Stomach (tissue), 9 donors: Measurements from ENCODE around the gene EXOC4. TPM values are rescaled to one million over a fixed set of nuclear protein-coding genes. Genes with fewer than 3 reads are reported as not detected.
"Not testable (repeated sequence)": the region's sequence is repeated elsewhere in the genome, so short reads cannot be mapped to it uniquely, and the experiment has no call there.

Experiments used
- DNase-seq, 2 donors: peaks; one replicate each; pipeline versions ENCODE4 v3.0.0 to v3.0.0-alpha.2; 2013 to 2019
- H3K27ac ChIP-seq, 5 donors: fragments of 200-600 bp in 4 of 5; sonication (generic) in 4 of 5; one replicate each; pipeline ENCODE4 v1.5.1; 2013 to 2019; ENCODE audit warnings: mild to moderate bottlenecking in 1 of 5, moderate library complexity in 1 of 5
- H3K27me3 ChIP-seq, 3 donors: fragments of 200-600 bp; sonication (generic); one replicate each; pipeline ENCODE4 v1.5.1; 2017 to 2019; ENCODE audit warnings: mixed run types in 1 of 3
- H3K36me3 ChIP-seq, 4 donors: fragments of 200-600 bp; sonication (generic); 1 replicate in 3 of 4; 2 replicates in 1 of 4; pipeline ENCODE4 v1.5.1; 2016 to 2019
- H3K4me1 ChIP-seq, 4 donors: fragments of 200-600 bp; sonication (generic); one replicate each; pipeline ENCODE4 v1.5.1; 2016 to 2019
- H3K4me3 ChIP-seq, 4 donors: fragments of 200-600 bp; sonication (generic) in 3 of 4; one replicate each; pipeline ENCODE4 v1.5.1; 2016 to 2019; ENCODE audit warnings: mild to moderate bottlenecking in 1 of 4
- H3K9me3 ChIP-seq, 4 donors: fragments of 200-600 bp; sonication (generic); one replicate each; pipeline ENCODE4 v1.5.1; 2016 to 2019
- EP300 ChIP-seq: sonication (generic); formaldehyde crosslinking; IDR thresholded peaks from one replicate; pipeline ENCODE4 v1.6.1; 2017; ENCODE audit warnings: antibody characterized with exemption
- POLR2A ChIP-seq, 4 donors: fragments of 450-650 bp; IDR thresholded peaks; one replicate each; pipeline ENCODE4 v1.6.1; 2016; ENCODE audit warnings: antibody characterized with exemption in 4 of 4, control low read depth in 2 of 4, mild to moderate bottlenecking in 1 of 4, moderate library complexity in 1 of 4
- POLR2AphosphoS5 ChIP-seq, 3 donors: sonication (generic); formaldehyde crosslinking; IDR thresholded peaks; one replicate each; pipeline ENCODE4 v1.6.1; 2016; ENCODE audit warnings: antibody characterized with exemption in 3 of 3
- WGBS, 5 donors: extraction: QIAGEN DNeasy Blood & Tissue Kit in 3 of 5; methylation state at CpG; one replicate each; pipeline versions ENCODE4 v1.1.5 to v1.1.7; 2013 to 2018; 5-methylcytosine and 5-hydroxymethylcytosine counted together
- intact Hi-C: fragments of 100-400 bp; cut with DNase I; formaldehyde crosslinking; loops from one replicate; pipeline ENCODE4 v1.15.1; 2023; ENCODE audit warnings: low total_unique reads
- polyA plus RNA-seq, 3 donors: library from polyadenylated mRNA; stranded (reverse); fragments of 200-250 nt; gene quantifications; one replicate each; pipeline ENCODE4 v1.2.3, GENCODE V29; 2013
- total RNA-seq, 5 donors: library from RNA; depleted of rRNA; stranded (reverse); fragments of >200 nt; gene quantifications; one replicate each; pipeline versions ENCODE4 v1.1.0 to v1.2.3, GENCODE V29; 2014 to 2016
- TF ChIP-seq, protein P1 (sequence below), 7 experiments: fragments of 450-650 bp in 4 of 7; fragments of 200-600 bp in 3 of 7; sonication (generic) in 3 of 7; IDR thresholded peaks; one replicate each; pipeline ENCODE4 v1.5.1; 2016 to 2019; ENCODE audit warnings: antibody characterized with exemption in 7 of 7, control low read depth in 2 of 7, mild to moderate bottlenecking in 1 of 7
- donor health status: healthy with polysubstance abuse.
- donor health status: Bipolar disorder and iron deficiency.
- donor health status: healthy.

The EXOC4 gene
- total and polyA plus RNA-seq, 8 donors = 14.1 to 339 (median 61.1) TPM

- Histone ChIP-seq H3K27ac (no peak overlapping the region), H3K4me1 (peaks cover 0 to 4% (median 0%) of the 10 kb centered on the region in 4 donors), H3K36me3 (peaks cover 0 to 60% (median 36%) of the 10 kb centered on the region in 4 donors), H3K9me3 (peaks cover 0 to 15% (median 0%) of the 10 kb centered on the region in 4 donors), H3K4me3 (no peak overlapping the region), H3K27me3 (no peaks in the 10 kb centered on the region)
- WGBS, 5 donors = 88 to 99% (median 97%) methylated on average over 2 of the region's 2 CpGs
- no peak for TF ChIP-seq POLR2A (IDR thresholded peaks at IDR 0.05)
- TF ChIP-seq POLR2AphosphoS5 (IDR thresholded peaks at IDR 0.05) = no peak
- TF ChIP-seq EP300 = no peak
- TF ChIP-seq, protein P1, sequence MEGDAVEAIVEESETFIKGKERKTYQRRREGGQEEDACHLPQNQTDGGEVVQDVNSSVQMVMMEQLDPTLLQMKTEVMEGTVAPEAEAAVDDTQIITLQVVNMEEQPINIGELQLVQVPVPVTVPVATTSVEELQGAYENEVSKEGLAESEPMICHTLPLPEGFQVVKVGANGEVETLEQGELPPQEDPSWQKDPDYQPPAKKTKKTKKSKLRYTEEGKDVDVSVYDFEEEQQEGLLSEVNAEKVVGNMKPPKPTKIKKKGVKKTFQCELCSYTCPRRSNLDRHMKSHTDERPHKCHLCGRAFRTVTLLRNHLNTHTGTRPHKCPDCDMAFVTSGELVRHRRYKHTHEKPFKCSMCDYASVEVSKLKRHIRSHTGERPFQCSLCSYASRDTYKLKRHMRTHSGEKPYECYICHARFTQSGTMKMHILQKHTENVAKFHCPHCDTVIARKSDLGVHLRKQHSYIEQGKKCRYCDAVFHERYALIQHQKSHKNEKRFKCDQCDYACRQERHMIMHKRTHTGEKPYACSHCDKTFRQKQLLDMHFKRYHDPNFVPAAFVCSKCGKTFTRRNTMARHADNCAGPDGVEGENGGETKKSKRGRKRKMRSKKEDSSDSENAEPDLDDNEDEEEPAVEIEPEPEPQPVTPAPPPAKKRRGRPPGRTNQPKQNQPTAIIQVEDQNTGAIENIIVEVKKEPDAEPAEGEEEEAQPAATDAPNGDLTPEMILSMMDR (IDR thresholded peaks at IDR 0.05) = no peak
- intact Hi-C loops = no loop called here
- DNase-seq = no peak
Observed at GRCh38 chr7:133319842-133320241, 67.0 kb downstream of the EXOC4 start.

DNA sequence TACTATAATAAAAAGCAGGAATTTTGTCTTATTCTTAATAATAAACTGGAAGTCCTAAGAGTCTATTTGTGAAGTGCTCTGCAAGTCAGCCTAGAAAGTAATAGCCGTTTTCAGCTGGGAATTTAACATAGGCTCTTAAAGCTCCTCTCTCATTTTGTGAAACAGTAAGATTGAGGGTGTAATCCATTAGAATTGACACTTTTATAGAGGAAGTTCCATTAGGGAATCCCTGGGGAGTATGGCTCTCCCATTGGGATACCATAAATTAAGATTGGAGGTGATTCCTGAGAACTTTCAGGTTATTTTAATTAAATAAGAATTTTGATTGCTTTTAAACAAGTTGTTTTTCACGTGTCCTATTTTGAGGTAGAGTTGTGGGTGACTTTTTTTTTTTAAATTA lies 68.0 kb downstream of the EXOC4 start:
- no peak overlapping the region for H3K27ac ChIP-seq
- no peaks in the 10 kb centered on the region for H3K27me3 ChIP-seq
- no peak overlapping the region for H3K4me3 ChIP-seq
- WGBS, 5 donors = 77 to 92% (median 90%) methylated on average over 2 of the region's 2 CpGs
- peaks cover 0 to 70% (median 38%) of the 10 kb centered on the region in 4 donors for H3K36me3 ChIP-seq
- intact Hi-C loops = no loop called here
- H3K4me1 ChIP-seq = no peaks in the 10 kb centered on the region
- TF ChIP-seq POLR2AphosphoS5 (IDR thresholded peaks at IDR 0.05) (no peak), POLR2A (IDR thresholded peaks at IDR 0.05) (no peak), EP300 (no peak)
- TF ChIP-seq, protein P1 (IDR thresholded peaks at IDR 0.05) = no peak
- no peak for DNase-seq
- H3K9me3 ChIP-seq = peaks cover 0 to 15% (median 0%) of the 10 kb centered on the region in 4 donors

DNA sequence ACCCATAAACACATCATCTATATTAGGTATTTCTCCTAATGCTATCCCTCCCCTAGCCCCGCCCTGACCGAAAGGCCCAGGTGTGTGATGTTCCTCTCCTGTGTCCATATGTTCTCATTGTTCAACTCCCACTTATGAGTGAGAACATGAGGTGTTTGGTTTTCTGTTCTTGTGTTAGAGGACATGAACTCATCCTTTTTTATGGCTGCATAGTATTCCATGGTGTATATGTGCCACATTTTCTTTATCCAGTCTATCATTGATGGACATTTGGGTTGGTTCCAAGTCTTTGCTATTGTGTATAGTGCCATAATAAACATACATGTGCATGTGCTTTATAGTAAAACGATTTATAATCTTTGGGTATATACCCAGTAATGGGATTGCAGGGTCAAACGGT lies 68.5 kb downstream of the EXOC4 start:
- H3K4me1 ChIP-seq, H3K4me3 ChIP-seq, H3K27ac ChIP-seq, intact Hi-C loops, H3K27me3 ChIP-seq, DNase-seq: not testable (repeated sequence)
- Histone ChIP-seq H3K36me3 (peaks cover 0 to 75% (median 41%) of the 10 kb centered on the region in 4 donors), H3K9me3 (peaks cover 0 to 17% (median under 1%) of the 10 kb centered on the region in 4 donors)
- 94 to 100% (median 99%) methylated on average over 4 of the region's 4 CpGs for WGBS, 5 donors

- Histone ChIP-seq H3K36me3 (peaks cover 5 to 51% (median 23%) of the 10 kb centered on the region in 4 donors), H3K9me3 (peaks cover 0 to 18% (median 6%) of the 10 kb centered on the region in 4 donors)
- intact Hi-C loops, H3K27me3 ChIP-seq, H3K4me1 ChIP-seq, DNase-seq, H3K27ac ChIP-seq, H3K4me3 ChIP-seq: not testable (repeated sequence)
- 89 to 100% (median 97%) methylated on average over 6 to 8 of the region's 8 CpGs for WGBS, 5 donors
Observed at GRCh38 chr7:133326745-133327144, 73.9 kb downstream of the EXOC4 start.

GRCh38 chr7:133328021-133328420 lies 75.1 kb downstream of the EXOC4 start:
- H3K27me3 ChIP-seq, H3K4me1 ChIP-seq, intact Hi-C loops, H3K4me3 ChIP-seq, DNase-seq, H3K27ac ChIP-seq, H3K9me3 ChIP-seq: not testable (repeated sequence)
- WGBS, 5 donors = 48 to 75% (median 63%) methylated on average over 1 of the region's 1 CpG
- H3K36me3 ChIP-seq = peaks cover 5 to 41% (median 18%) of the 10 kb centered on the region in 4 donors

- H3K27me3 ChIP-seq = no peaks in the 10 kb centered on the region
- WGBS, 5 donors = 71 to 91% (median 82%) methylated on average over 5 to 6 of the region's 6 CpGs
Observed at GRCh38 chr7:133330085-133330484, 77.2 kb downstream of the EXOC4 start.

More at GRCh38 chr7:133330085-133330484, 77.2 kb downstream of the EXOC4 start:
- Histone ChIP-seq H3K9me3 (peaks cover 0 to 9% (median 6%) of the 10 kb centered on the region in 4 donors), H3K27ac (no peak overlapping the region), H3K36me3 (peaks cover 5 to 37% (median 19%) of the 10 kb centered on the region in 4 donors), H3K4me1 (peaks cover 0 to 4% (median 0%) of the 10 kb centered on the region in 4 donors), H3K4me3 (no peak overlapping the region)
- intact Hi-C loops = no loop called here
- TF ChIP-seq EP300 (no peak), POLR2A (IDR thresholded peaks at IDR 0.05) (no peak), POLR2AphosphoS5 (IDR thresholded peaks at IDR 0.05) (no peak)
- TF ChIP-seq, protein P1 (IDR thresholded peaks at IDR 0.05) = no peak
- no peak for DNase-seq
